HG02798 (cell line): ENCODE measurements around the gene CDX1.

Source experiments
- ATAC-seq: cut with Tn5 transposase; IDR thresholded peaks from one replicate; pipeline ENCODE4 v1.9.1; 2021; ENCODE audit warnings: mild to moderate bottlenecking; ENCODE audit not compliant: unreplicated experiment, poor library complexity

The CDX1 gene

GRCh38 chr5:150196986-150197385 lies 30.4 kb downstream of the CDX1 start:
- no peak for ATAC-seq

DNA sequence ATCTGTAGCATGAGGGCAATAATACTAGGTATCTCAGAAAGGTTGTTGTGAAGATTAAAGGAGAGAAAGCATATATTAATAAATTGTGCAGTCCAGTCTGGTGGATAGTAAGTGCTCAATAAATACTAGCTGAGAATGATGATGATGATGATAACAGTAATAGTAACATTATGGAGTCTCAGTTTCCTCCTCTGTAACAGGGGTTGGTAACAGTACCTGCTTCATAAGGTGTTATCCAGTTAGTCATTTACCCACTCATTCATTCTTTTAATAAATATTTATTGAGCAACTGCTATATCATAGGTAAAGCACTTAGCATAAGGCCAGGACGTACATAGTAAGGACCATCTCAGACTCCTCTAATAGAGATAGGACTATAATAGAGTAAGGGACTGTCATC lies 30.9 kb downstream of the CDX1 start:
- no peak for ATAC-seq

DNA sequence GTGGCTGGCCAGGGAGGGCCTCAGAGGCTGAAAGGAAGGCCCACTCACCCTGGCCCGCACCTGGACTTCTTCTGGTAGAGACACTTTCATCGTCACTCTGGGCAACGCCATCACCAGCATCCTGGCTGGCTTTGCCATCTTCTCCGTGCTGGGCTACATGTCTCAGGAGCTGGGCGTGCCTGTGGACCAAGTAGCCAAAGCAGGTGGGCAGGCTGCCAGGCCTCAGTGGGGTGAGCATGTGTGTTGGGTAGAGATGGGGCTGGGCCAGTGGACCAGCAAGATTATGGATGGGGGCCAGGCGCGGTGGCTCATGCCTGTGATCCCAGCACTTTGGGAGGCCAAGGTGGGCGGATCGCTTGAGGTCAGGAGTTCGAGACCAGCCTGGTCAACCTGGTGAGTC lies 35.9 kb downstream of the CDX1 start:
- ATAC-seq = no peak

DNA sequence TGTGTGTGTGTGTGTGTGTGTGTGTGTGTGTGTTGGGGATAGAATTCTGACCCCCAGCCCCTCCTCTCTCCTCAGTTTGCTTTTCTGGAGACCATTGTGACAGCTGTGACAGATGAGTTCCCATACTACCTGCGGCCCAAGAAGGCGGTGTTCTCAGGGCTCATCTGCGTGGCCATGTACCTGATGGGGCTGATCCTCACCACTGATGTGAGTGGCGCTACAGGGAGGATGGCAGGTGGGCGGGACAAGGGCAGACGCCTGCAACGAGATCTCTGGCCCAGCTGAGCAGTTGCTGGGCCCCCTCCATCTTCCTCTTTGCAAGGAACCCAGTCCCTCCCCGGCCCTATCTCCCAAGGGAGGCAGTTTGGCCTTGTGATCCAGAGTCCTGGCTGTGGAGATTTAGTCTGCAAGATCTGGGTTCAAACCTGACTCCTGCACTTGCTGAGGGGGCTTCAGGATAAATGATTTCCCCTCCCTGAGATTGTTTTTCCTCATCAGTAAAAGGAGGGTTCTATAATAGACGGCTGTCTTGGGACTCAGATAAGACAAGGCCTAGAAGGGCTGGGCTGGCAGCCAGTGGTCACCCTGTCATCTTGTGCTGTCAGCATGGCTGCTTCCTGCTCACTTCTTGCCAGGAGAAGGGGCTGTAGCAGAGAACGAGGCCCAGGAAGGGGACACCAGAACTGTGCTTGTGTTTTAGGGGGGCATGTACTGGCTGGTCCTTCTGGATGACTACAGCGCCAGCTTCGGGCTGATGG lies 37.4 kb downstream of the CDX1 start:
- no peak for ATAC-seq

GRCh38 chr5:150204590-150204960 lies 38.0 kb downstream of the CDX1 start:
- no peak for ATAC-seq

DNA sequence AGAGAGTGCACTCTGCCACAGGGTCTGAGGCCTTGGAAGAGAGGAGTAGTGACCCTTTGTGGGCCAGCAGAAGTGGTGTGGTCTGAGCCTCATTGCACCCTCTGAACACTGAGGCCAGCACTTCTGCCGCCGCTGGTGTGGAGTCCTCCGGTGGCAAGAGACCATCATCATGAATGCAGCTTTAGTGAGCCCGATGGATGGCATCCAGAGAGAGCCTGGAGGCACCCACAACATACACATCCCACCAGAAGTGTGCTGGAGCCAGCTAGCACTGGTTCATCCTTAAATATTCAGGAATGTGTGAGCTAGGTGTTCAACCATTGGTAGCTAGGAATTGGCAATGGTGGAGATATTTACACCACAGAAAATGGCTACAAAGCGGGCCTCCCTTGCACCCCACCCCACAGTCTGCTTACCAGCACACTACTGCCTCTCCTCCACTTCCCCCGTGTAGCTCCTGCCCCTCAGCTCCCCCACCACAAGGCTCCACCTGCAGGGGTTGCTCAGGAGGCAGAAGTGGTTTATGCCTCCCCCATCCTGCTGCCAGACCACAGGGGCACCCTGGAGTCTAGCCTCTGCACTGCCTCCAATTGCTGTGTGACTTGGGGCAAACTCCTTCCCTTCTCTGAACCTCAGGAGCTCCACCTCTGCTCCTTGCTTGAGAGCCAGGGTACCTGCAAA lies 39.7 kb downstream of the CDX1 start:
- ATAC-seq = no peak

- no peak for ATAC-seq
These were observed 40.2 kb downstream of the CDX1 start for GRCh38 chr5:150206779-150207115.

DNA sequence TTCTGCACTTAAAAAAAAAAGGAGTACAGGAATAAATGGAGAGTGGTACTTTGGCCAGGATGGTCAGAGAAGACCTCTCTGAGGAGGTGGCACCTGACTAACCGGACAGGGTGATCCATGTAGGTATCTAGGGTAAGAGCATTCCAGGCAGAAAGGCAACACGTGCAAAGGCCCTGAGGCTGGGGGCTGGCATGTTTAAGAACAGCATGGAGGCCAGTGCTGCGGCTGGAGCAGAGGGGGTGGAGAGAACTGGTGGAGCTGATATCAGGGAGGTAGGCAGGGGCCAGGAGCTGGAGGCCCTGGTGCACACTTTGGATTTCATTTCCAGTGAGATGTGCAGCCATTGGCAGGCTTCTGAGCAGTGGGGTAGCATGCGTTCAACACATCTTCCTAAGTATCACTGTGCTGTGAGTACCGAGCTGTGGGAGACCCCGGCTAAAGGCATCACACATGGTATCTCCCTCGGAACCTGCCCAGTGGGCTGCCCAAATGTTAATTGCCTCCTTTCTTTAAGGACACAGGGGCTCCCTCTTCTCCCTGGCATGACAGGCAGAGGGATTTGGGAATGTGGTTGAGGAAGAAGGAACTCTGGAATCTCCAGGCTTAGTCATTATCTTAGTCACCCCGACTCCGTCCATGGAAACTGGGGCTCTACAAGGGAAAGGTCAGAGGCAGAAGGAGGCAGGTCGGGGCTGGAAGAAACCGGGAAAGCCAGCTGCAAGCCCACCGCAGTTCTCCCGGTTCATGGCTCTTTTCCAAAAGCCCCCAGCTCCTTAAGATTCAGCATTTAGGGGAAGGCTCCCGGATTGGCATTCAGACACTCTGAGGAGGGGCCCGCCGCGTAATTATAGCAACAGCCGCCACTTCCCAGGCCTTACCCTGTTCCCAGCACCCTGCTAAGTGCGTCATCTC lies 41.9 kb downstream of the CDX1 start:
- no peak for ATAC-seq

DNA sequence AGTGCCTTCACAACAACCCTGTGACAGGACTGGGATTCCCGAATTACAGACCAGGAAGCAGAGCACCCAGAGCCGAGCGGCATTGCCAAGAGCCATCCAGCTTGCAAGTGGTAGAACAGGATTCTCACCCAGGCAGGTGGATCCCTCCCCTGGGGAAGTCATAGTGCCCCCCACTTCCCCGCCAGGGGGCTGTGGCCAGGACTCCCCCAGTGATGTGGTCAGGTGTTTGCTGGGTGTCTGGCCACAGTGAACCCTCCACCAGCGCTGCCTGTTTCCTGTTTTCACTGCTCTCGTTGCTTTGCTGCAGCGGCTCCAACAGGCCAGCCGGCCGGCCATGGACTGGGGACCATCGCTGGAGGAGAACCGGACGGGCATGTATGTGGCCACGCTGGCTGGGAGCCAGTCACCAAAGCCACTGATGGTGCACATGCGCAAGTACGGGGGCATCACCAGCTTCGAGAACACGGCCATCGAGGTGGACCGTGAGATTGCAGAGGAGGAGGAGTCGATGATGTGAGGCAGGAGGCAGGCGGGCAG lies 42.6 kb downstream of the CDX1 start:
- no peak for ATAC-seq

GRCh38 chr5:150210644-150211043 lies 44.1 kb downstream of the CDX1 start:
- ATAC-seq = no peak

- ATAC-seq = no peak
These were observed 44.8 kb downstream of the CDX1 start for GRCh38 chr5:150211156-150212030.

GRCh38 chr5:150213530-150213929 lies 47.0 kb downstream of the CDX1 start:
- no peak for ATAC-seq

DNA sequence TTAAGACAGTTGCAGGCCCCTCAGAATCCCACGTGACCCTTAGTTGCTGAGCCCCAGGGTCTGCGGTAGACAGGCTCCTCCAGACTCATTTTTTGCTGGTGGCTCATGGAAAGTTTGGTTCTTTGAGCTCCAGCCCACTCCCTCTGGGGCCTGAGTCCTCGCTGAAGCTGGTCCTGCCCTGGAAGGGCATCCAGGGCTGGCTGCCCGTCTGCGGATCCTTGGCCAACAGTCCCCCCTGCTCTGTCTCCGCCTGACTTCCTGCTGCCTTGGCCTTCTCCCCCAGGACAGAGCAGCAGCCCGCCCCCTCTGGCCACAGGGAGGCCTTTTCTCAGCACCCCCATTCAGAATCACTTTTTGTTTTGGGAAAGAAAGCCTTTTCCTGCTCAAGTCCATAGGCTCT lies 47.7 kb downstream of the CDX1 start:
- no peak for ATAC-seq

GRCh38 chr5:150215979-150216944 lies 49.7 kb downstream of the CDX1 start:
- no peak for ATAC-seq

- no peak for ATAC-seq
These were observed 50.5 kb downstream of the CDX1 start for GRCh38 chr5:150217038-150217437.

GRCh38 chr5:150217873-150218692 lies 51.5 kb downstream of the CDX1 start:
- peak; percentile 86 for ATAC-seq

- no peak for ATAC-seq
These were observed 52.1 kb downstream of the CDX1 start for GRCh38 chr5:150218693-150219035.

- ATAC-seq = no peak
These were observed 52.6 kb downstream of the CDX1 start for GRCh38 chr5:150219142-150219541.
